NCI-H460 (cell line): ENCODE data around the gene DBH. TPM values are rescaled to one million over a fixed set of nuclear protein-coding genes. Genes with fewer than 3 reads are reported as not detected.

Experiments
- DNase-seq: peaks from one replicate; pipeline ENCODE4 v3.0.0-alpha.2; 2016; ENCODE audit warnings: low read depth; ENCODE audit errors: extremely low read depth
- total RNA-seq: library from RNA; depleted of rRNA; stranded (reverse); fragments of >200 nt; shearing (Covaris generic); gene quantifications from 2 replicates; pipeline ENCODE4 v1.2.3, GENCODE V29; 2014

Gene DBH
- total RNA-seq, 1 experiment from 2014 or later, result not detected

- no peak for DNase-seq
These were observed 32.8 kb upstream of the DBH start for GRCh38 chr9:133603135-133603927.

GRCh38 chr9:133604214-133604613 is 31.9 kb upstream of the DBH start:
- no peak for DNase-seq

GRCh38 chr9:133604856-133605255 is 31.3 kb upstream of the DBH start:
- DNase-seq, result no peak

GRCh38 chr9:133605446-133605845 is 30.7 kb upstream of the DBH start:
- DNase-seq, result no peak

GRCh38 chr9:133605856-133606707 is 30.1 kb upstream of the DBH start:
- DNase-seq, result no peak

GRCh38 chr9:133606708-133607025 is 29.5 kb upstream of the DBH start:
- DNase-seq, result no peak

- no peak for DNase-seq
These were observed 28.8 kb upstream of the DBH start for GRCh38 chr9:133607381-133607780.

GRCh38 chr9:133607976-133608375 is 28.2 kb upstream of the DBH start:
- no peak for DNase-seq

- no peak for DNase-seq
These were observed 27.8 kb upstream of the DBH start for GRCh38 chr9:133608382-133608781.

- no peak for DNase-seq
These were observed 27.3 kb upstream of the DBH start for GRCh38 chr9:133608889-133609288.

GRCh38 chr9:133609311-133610098 is 26.7 kb upstream of the DBH start, which contains the start of gene FAM163B:
Gene FAM163B (minus strand): TSS chr9:133609389. CDS start chr9:133580223, 29,166 bp downstream.
- DNase-seq, result peak; percentile 39

GRCh38 chr9:133610845-133611244 is 25.3 kb upstream of the DBH start:
- DNase-seq, result no peak

- DNase-seq, result no peak
These were observed 24.1 kb upstream of the DBH start for GRCh38 chr9:133612051-133612450.

GRCh38 chr9:133612816-133613215 is 23.3 kb upstream of the DBH start:
- no peak for DNase-seq

GRCh38 chr9:133613432-133613831 is 22.7 kb upstream of the DBH start:
- DNase-seq, result no peak

GRCh38 chr9:133614056-133614455 is 22.1 kb upstream of the DBH start:
- DNase-seq, result no peak

GRCh38 chr9:133614678-133615077 is 21.5 kb upstream of the DBH start:
- no peak for DNase-seq

GRCh38 chr9:133615186-133615585 is 21.0 kb upstream of the DBH start:
- DNase-seq, result no peak

GRCh38 chr9:133615606-133616188 is 20.5 kb upstream of the DBH start:
- DNase-seq, result no peak

- no peak for DNase-seq
These were observed 19.3 kb upstream of the DBH start for GRCh38 chr9:133616643-133617405.
